Upper lobe of right lung (tissue), 1 donor: ENCODE data around the gene NHSL2. TPM values are rescaled to one million over a fixed set of nuclear protein-coding genes. Genes with fewer than 3 reads are reported as not detected.

Source experiments
- ATAC-seq: fragments of 200-7000 bp; cut with Tn5 transposase; one replicate; pipeline ENCODE4 v1.9.1; 2020; ENCODE audit warnings: mild to moderate bottlenecking, moderate library complexity
- DNase-seq: peaks from one replicate; pipeline ENCODE4 v3.0.0-alpha.2; 2020
- H3K27ac ChIP-seq: fragments of 200-600 bp; one replicate; pipeline ENCODE4 v1.8.0; 2022
- H3K27me3 ChIP-seq: fragments of 200-600 bp; one replicate; pipeline ENCODE4 v1.8.0; 2022; ENCODE audit warnings: mild to moderate bottlenecking
- H3K36me3 ChIP-seq: fragments of 200-600 bp; one replicate; pipeline ENCODE4 v1.8.0; 2022
- H3K4me1 ChIP-seq: fragments of 200-600 bp; one replicate; pipeline ENCODE4 v1.8.0; 2022
- H3K4me3 ChIP-seq: fragments of 200-600 bp; one replicate; pipeline ENCODE4 v1.8.0; 2022; ENCODE audit warnings: mild to moderate bottlenecking
- H3K9me3 ChIP-seq: fragments of 200-600 bp; one replicate; pipeline ENCODE4 v1.8.0; 2022
- CTCF ChIP-seq: fragments of 200-600 bp; IDR thresholded peaks from one replicate; pipeline ENCODE4 v1.8.0; 2022; ENCODE audit warnings: antibody characterized with exemption
- intact Hi-C: fragments of 100-400 bp; cut with DNase I; formaldehyde crosslinking; loops from one replicate; pipeline ENCODE4 v1.11.0; 2022
- total RNA-seq: library from RNA; stranded (reverse); fragmentation: NEBNext Ultra II Directional; extraction: Animal tissue kit (Norgen Biotek cat#: 25700); gene quantifications from one replicate; pipeline ENCODE4 v1.2.1, GENCODE V29; 2021
- donor health status: DM: no; HTN: yes; CAD: no; lungs with severe emphysema.

Gene NHSL2
- total RNA-seq, 1 donor from 2014 or later, result 17.3 TPM

DNA sequence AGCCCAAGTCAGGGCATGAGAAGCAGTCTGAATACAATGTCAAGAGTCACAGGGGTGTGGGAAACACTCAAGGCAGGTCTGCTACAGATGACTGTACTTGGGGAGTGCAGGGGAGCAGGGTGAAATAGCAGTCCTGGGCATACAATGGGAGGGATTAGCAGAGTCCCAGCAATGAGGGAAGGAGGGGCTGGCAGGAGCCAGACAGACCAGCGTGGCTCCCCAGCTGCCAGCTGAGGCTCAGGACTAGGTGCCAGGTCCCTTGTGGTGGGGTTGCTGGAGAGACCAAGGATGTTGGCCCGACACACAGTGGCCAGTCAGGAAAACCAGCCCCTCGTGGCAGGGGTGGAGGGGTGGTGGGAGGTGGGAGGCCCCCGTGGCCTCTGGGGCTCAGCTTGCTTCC, 134.5 kb downstream of the NHSL2 start:
- ATAC-seq, result no peak
- Histone ChIP-seq H3K27me3 (no peaks in the 10 kb centered on the region), H3K27ac (no peak overlapping the region), H3K4me3 (no peak overlapping the region), H3K9me3 (no peaks in the 10 kb centered on the region), H3K4me1 (peaks cover 15% of the 10 kb centered on the region), H3K36me3 (no peaks in the 10 kb centered on the region)
- intact Hi-C loops, result no loop called here
- TF ChIP-seq CTCF, result no peak
- no peak for DNase-seq

DNA sequence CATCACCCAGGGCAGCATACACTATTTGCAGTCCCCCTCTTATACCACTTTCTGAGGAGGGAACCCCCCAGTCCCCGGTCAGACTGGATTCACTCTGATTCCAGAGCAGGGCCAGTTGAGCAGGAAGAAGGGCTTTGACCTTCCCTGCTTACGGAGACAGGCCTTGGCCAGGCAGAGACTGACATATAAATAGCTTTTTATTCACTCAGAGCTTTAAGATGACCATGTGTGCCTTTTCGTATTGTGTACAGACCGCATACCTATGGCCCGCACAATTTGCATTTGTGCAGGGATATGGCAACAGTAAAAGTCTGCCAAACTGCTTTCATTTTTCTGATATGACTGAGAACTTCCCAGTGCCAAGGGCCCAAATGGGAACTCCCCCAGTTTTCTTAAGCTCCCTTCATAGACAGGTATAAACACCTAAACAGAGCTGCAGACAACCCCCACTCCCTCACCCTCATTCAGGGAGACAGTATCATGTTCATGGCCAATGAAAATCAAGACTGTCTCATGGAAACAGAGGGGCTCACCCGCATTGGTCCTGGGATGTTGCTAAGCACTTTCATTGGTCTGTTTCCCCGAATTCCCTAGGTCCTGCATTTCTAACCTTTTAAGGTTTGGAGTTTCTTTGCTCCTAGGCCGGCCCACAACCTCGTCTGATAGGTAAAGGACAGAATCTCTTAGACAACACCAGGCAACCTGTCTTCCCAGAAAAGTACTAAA, 135.1 kb downstream of the NHSL2 start:
- DNase-seq, result no peak
- Histone ChIP-seq H3K36me3 (no peaks in the 10 kb centered on the region), H3K27me3 (no peaks in the 10 kb centered on the region), H3K9me3 (no peaks in the 10 kb centered on the region), H3K4me1 (peaks cover 15% of the 10 kb centered on the region), H3K27ac (no peak overlapping the region), H3K4me3 (no peak overlapping the region)
- TF ChIP-seq CTCF, result no peak
- intact Hi-C loops, result no loop called here
- peak; percentile 71 for ATAC-seq

- Histone ChIP-seq H3K36me3 (no peaks in the 10 kb centered on the region), H3K4me1 (peaks cover 15% of the 10 kb centered on the region), H3K27me3 (no peaks in the 10 kb centered on the region), H3K27ac (no peak overlapping the region), H3K4me3 (no peak overlapping the region), H3K9me3 (no peaks in the 10 kb centered on the region)
- no peak for TF ChIP-seq CTCF
- no peak for ATAC-seq
- DNase-seq, result no peak
- intact Hi-C loops, result no loop called here
Measured at GRCh38 chrX:72046447-72046846, 135.8 kb downstream of the NHSL2 start.

DNA sequence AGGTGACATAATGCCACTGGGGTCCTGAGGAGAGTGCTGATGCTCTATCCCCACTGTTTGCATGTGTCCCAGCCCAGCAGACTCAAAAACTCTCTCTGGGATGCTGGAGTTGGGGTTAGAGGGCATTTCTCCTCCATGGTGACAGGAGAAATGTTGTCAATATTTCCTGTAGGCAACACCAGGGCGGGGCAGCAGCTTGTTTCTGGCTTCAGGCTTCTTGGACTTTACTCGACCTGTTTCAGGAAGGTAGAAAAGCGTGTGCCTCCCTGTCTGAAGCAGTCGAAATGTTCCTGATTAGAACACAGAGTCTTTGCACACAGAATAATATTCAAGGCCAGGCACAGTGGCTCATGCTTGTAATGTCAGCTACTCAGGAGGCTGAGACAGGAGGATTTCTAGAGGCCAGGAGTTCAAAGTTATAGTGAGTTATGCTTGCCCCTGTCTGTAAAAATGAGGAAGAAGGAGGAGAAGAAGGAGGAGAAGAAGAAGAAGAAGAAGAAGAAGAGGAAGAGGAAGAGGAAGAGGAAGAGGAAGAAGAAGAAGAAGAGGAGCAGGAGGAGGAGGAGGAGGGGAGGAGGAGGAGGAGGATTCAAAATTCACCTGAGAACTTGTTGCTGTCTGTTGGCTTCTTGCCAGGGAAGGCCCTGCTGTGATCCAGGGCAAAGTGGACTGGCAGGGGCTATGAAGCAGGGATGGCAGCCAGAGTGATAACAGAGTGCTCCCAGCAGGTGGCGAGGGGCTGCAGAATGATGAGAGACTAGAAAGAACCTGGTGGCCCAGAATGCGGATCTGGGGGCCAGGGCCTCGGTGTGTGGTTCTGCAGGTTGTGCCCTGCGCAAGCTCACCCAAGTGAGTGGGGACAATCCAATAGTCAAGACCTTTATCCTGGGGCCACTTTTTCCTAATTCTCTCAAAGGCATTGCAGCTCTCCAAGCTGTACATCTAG, 138.1 kb downstream of the NHSL2 start:
- Histone ChIP-seq H3K27ac (no peak overlapping the region), H3K27me3 (no peaks in the 10 kb centered on the region), H3K36me3 (no peaks in the 10 kb centered on the region), H3K4me1 (peaks cover 12% of the 10 kb centered on the region), H3K4me3 (no peak overlapping the region), H3K9me3 (no peaks in the 10 kb centered on the region)
- intact Hi-C loops, result no loop called here
- DNase-seq (no peak), ATAC-seq (no peak)
- no peak for TF ChIP-seq CTCF

DNA sequence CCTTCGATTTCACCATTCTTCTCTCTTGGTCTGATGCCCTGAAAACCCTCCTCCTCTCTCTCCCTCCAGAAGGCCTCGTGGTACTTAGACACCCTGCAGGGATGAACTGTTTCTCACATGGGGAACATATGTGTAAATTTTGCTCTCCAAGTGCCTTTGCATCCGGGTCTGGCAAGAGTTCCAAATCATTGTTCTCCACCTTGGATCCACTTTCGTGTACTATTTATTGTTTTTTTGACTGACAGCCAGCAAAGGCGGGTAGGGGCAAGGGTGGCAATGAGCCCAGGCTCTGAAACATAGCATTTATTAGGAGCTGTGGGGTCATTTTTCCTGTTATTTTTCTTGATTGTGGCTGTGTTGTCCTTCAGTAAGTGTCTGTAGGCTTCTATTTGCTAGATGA, 139.4 kb downstream of the NHSL2 start:
- DNase-seq, result no peak
- no peak for TF ChIP-seq CTCF
- Histone ChIP-seq H3K4me3 (no peak overlapping the region), H3K27ac (no peak overlapping the region), H3K36me3 (no peaks in the 10 kb centered on the region), H3K27me3 (no peaks in the 10 kb centered on the region), H3K4me1 (peaks cover 12% of the 10 kb centered on the region), H3K9me3 (no peaks in the 10 kb centered on the region)
- no peak for ATAC-seq
- intact Hi-C loops, result no loop called here
